A204.1 (cell line): ENCODE measurements around the gene PPFIA1.

Experiments used
- FAIRE-seq: peaks from 2 replicates; lab custom pipeline; 2012; peaks lifted over from hg19 to GRCh38; lab: Jason Lieb, UNC

PPFIA1 gene

GRCh38 chr11:70298243-70298915 lies 27.9 kb downstream of the PPFIA1 start:
- FAIRE-seq = no peak

GRCh38 chr11:70299636-70300035 lies 29.1 kb downstream of the PPFIA1 start:
- no peak for FAIRE-seq

- no peak for FAIRE-seq
These were observed 30.7 kb downstream of the PPFIA1 start for GRCh38 chr11:70301191-70301590.

- FAIRE-seq = no peak
These were observed 31.4 kb downstream of the PPFIA1 start for GRCh38 chr11:70301721-70302418.

- no peak for FAIRE-seq
These were observed 31.9 kb downstream of the PPFIA1 start for GRCh38 chr11:70302419-70302752.

GRCh38 chr11:70303070-70303469 lies 32.6 kb downstream of the PPFIA1 start:
- no peak for FAIRE-seq

- no peak for FAIRE-seq
These were observed 33.7 kb downstream of the PPFIA1 start for GRCh38 chr11:70304208-70304603.

GRCh38 chr11:70305501-70305900 lies 35.0 kb downstream of the PPFIA1 start:
- no peak for FAIRE-seq

GRCh38 chr11:70306586-70307033 lies 36.1 kb downstream of the PPFIA1 start:
- FAIRE-seq = no peak

GRCh38 chr11:70307176-70307575 lies 36.7 kb downstream of the PPFIA1 start:
- FAIRE-seq = no peak

- FAIRE-seq = no peak
These were observed 41.1 kb downstream of the PPFIA1 start for GRCh38 chr11:70311616-70312015.

- FAIRE-seq = no peak
These were observed 42.2 kb downstream of the PPFIA1 start for GRCh38 chr11:70312401-70313357.

GRCh38 chr11:70313945-70314344 lies 43.5 kb downstream of the PPFIA1 start:
- no peak for FAIRE-seq

GRCh38 chr11:70314730-70315129 lies 44.2 kb downstream of the PPFIA1 start:
- FAIRE-seq = no peak

- no peak for FAIRE-seq
These were observed 45.2 kb downstream of the PPFIA1 start for GRCh38 chr11:70315716-70316115.

- FAIRE-seq = no peak
These were observed 47.3 kb downstream of the PPFIA1 start for GRCh38 chr11:70317581-70318305.

GRCh38 chr11:70319396-70320076 lies 49.0 kb downstream of the PPFIA1 start:
- FAIRE-seq = no peak

- FAIRE-seq = no peak
These were observed 52.2 kb downstream of the PPFIA1 start for GRCh38 chr11:70322666-70323065.

- FAIRE-seq = no peak
These were observed 53.3 kb downstream of the PPFIA1 start for GRCh38 chr11:70323806-70324205.

GRCh38 chr11:70324376-70325115 lies 54.1 kb downstream of the PPFIA1 start:
- FAIRE-seq = no peak

GRCh38 chr11:70325824-70326223 lies 55.3 kb downstream of the PPFIA1 start:
- FAIRE-seq = no peak
